Epithelial cell of esophagus (primary cell): ENCODE results near the gene MCUB.

Experiments used
- DNase-seq: peaks from one replicate; pipeline ENCODE4 v3.0.0; 2010; ENCODE audit warnings: low read depth
- H3K4me3 ChIP-seq: 2 replicates; pipeline ENCODE4 v1.5.1; 2011; ENCODE audit warnings: mild to moderate bottlenecking, low read length, control low read depth
- TF ChIP-seq, protein P1 (sequence below): IDR thresholded peaks from 2 replicates; pipeline ENCODE4 v1.5.1; 2011; ENCODE audit warnings: low read depth, mild to moderate bottlenecking, low read length, control low read depth, inconsistent platforms; ENCODE audit not compliant: insufficient read depth; ENCODE audit errors: missing control alignments

Gene MCUB

GRCh38 chr4:109560687-109561461, 828 bp downstream of the MCUB start:
- TF ChIP-seq, protein P1, sequence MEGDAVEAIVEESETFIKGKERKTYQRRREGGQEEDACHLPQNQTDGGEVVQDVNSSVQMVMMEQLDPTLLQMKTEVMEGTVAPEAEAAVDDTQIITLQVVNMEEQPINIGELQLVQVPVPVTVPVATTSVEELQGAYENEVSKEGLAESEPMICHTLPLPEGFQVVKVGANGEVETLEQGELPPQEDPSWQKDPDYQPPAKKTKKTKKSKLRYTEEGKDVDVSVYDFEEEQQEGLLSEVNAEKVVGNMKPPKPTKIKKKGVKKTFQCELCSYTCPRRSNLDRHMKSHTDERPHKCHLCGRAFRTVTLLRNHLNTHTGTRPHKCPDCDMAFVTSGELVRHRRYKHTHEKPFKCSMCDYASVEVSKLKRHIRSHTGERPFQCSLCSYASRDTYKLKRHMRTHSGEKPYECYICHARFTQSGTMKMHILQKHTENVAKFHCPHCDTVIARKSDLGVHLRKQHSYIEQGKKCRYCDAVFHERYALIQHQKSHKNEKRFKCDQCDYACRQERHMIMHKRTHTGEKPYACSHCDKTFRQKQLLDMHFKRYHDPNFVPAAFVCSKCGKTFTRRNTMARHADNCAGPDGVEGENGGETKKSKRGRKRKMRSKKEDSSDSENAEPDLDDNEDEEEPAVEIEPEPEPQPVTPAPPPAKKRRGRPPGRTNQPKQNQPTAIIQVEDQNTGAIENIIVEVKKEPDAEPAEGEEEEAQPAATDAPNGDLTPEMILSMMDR: no peak
- H3K4me3 ChIP-seq: peak overlapping the region; percentile 55
- peak; percentile 80 for DNase-seq

GRCh38 chr4:109562457-109563239, 2.6 kb downstream of the MCUB start:
- no peak overlapping the region for H3K4me3 ChIP-seq
- no peak for DNase-seq
- TF ChIP-seq, protein P1: no peak

GRCh38 chr4:109571494-109571893, 11.4 kb downstream of the MCUB start:
- no peak for DNase-seq
- TF ChIP-seq, protein P1: no peak

DNA sequence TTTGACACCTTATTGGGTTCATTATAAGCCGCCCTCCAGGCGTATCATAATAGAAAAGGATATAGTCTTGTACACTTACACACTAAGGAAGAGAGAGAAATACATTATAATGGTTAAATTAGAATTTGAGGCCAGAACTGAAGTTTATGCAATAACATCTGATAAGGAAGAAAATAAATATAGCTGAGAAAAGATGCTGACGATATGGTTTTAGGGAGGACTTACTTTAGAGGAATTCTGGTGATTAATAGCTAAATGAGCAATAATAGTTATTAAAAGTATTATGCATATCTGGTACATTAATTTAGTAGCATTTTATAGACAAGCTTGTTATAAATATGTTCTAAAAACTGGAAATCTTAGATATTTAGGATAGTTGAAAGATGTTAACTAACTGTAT, 12.1 kb downstream of the MCUB start:
- TF ChIP-seq, protein P1: no peak
- no peak for DNase-seq
- no peak overlapping the region for H3K4me3 ChIP-seq

More at GRCh38 chr4:109571494-109571893, 11.4 kb downstream of the MCUB start:
- H3K4me3 ChIP-seq: no peak overlapping the region

GRCh38 chr4:109574443-109574850, 14.4 kb downstream of the MCUB start:
- TF ChIP-seq, protein P1: peak; percentile 49
- no peak overlapping the region for H3K4me3 ChIP-seq
- DNase-seq: peak; percentile 51

DNA sequence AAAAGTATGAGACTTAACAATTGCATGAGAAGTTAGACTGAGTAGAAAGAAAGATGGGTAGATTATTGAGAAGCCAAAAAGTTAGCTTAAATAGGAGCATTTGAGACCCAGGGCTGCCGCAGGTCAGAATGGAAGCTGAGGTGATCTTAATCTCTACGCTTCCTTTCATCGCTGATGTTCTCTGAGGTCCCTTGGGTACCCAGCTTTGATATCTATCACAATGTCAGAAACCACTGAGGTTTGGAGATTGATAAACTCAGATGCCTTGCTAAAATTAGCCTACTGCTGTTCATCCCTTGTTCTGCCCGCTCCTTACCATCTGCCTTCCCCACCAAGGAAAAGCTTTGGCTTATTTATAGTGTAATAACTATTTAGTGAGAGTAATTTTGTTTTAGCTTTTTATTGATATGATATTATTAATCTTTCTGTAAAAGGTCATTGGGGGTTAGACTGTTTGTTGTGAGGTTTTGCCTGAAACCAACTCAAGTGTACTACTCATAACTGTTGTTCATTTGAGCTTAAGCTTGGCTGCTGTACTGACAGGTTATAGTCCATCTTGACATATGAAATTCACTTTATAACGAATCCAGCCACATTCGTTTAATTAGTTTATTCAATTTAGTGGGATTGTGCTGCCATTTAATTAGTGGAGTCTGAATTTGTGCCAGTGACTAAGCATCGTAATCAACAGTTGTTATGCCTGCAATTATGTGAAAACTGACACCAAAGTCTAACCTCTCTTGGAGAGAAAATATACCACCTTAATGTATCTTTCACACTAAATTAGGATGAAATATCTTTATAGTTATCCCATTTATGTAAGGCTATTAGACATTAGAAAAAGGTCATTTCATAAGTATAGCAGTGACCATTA, 15.1 kb downstream of the MCUB start:
- no peak for DNase-seq
- TF ChIP-seq, protein P1: no peak
- no peak overlapping the region for H3K4me3 ChIP-seq
